GM06990 (cell line): ENCODE measurements around the gene TBC1D5.

Experiments used
- DNase-seq: peaks from one replicate; pipeline ENCODE4 v3.0.0-alpha.2; 2011; ENCODE audit not compliant: insufficient read length; ENCODE audit errors: extremely low read depth
- H3K27me3 ChIP-seq: replicated peaks from 2 replicates; pipeline ENCODE4 v1.6.0; 2011; ENCODE audit warnings: low read length; ENCODE audit not compliant: control insufficient read depth, insufficient read depth
- H3K36me3 ChIP-seq: 2 replicates; pipeline ENCODE4 v1.5.1; 2011; ENCODE audit warnings: low read length; ENCODE audit not compliant: control insufficient read depth, insufficient read depth
- H3K4me3 ChIP-seq: replicated peaks from 2 replicates; pipeline ENCODE4 v1.5.1; 2011; ENCODE audit warnings: low read depth, mild to moderate bottlenecking, control low read depth, low read length
- CTCF ChIP-seq: IDR thresholded peaks from 2 replicates; pipeline ENCODE4 v1.5.1; 2011; ENCODE audit warnings: low read length, control low read depth, mild to moderate bottlenecking, inconsistent platforms; ENCODE audit not compliant: insufficient read depth, poor library complexity, severe bottlenecking

TBC1D5 gene

GRCh38 chr3:17118771-17119170 is 623.7 kb downstream of the TBC1D5 start:
- no peak overlapping the region for H3K4me3 ChIP-seq
- TF ChIP-seq CTCF, result no peak
- no peaks in the 10 kb centered on the region for H3K36me3 ChIP-seq
- DNase-seq, result no peak
- H3K27me3 ChIP-seq, result no peaks in the 10 kb centered on the region

- no peak for TF ChIP-seq CTCF
- Histone ChIP-seq H3K27me3 (no peaks in the 10 kb centered on the region), H3K36me3 (no peaks in the 10 kb centered on the region), H3K4me3 (no peak overlapping the region)
- no peak for DNase-seq
Observed at GRCh38 chr3:17116007-17116600, 626.3 kb downstream of the TBC1D5 start.

GRCh38 chr3:17115186-17115585 is 627.2 kb downstream of the TBC1D5 start:
- TF ChIP-seq CTCF, result no peak
- no peak for DNase-seq
- H3K4me3 ChIP-seq, result no peak overlapping the region
- H3K27me3 ChIP-seq, result no peaks in the 10 kb centered on the region
- no peaks in the 10 kb centered on the region for H3K36me3 ChIP-seq

- no peak for TF ChIP-seq CTCF
- no peaks in the 10 kb centered on the region for H3K36me3 ChIP-seq
- no peaks in the 10 kb centered on the region for H3K27me3 ChIP-seq
- no peak overlapping the region for H3K4me3 ChIP-seq
- DNase-seq, result no peak
Observed at GRCh38 chr3:17111586-17111985, 630.8 kb downstream of the TBC1D5 start.

GRCh38 chr3:17110660-17111396 is 631.6 kb downstream of the TBC1D5 start:
- Histone ChIP-seq H3K4me3 (no peak overlapping the region), H3K27me3 (no peaks in the 10 kb centered on the region), H3K36me3 (no peaks in the 10 kb centered on the region)
- no peak for DNase-seq
- TF ChIP-seq CTCF, result no peak
